ENCODE results near the gene BRINP1.

- TF ChIP-seq CTCF (IDR thresholded peaks at IDR 0.05): no peak
- no peak for TF ChIP-seq POLR2A (IDR thresholded peaks at IDR 0.05)
These were observed 204.1 kb downstream of the BRINP1 start for GRCh38 chr9:119165131-119165530.

Measured in right lobe of liver (tissue), 4 donors.